H9 (cell line): Measurements from ENCODE around the gene DGKE. TPM values are rescaled to one million over a fixed set of nuclear protein-coding genes. Genes with fewer than 3 reads are reported as not detected.

ENCODE experiments used
- DNase-seq: peaks from one replicate; pipeline ENCODE4 v3.0.0-alpha.2; 2017
- H2AFZ ChIP-seq: one replicate; pipeline ENCODE4 v1.6.1; 2013; ENCODE audit warnings: mild to moderate bottlenecking, low read length, control low read depth, moderate library complexity
- H2AK5ac ChIP-seq: 2 replicates; pipeline ENCODE4 v1.6.1; 2013; ENCODE audit warnings: low read length, control low read depth, mixed read lengths; ENCODE audit not compliant: insufficient read length
- H2BK120ac ChIP-seq: one replicate; pipeline ENCODE4 v1.6.1; 2013; ENCODE audit warnings: low read depth, mild to moderate bottlenecking, low read length, control low read depth, inconsistent platforms; ENCODE audit not compliant: poor library complexity, severe bottlenecking
- H2BK12ac ChIP-seq: 2 replicates; pipeline ENCODE4 v1.6.1; 2013; ENCODE audit warnings: low read length, control low read depth, mixed read lengths, low read depth; ENCODE audit not compliant: insufficient read length
- H2BK15ac ChIP-seq: 2 replicates; pipeline ENCODE4 v1.6.1; 2013; ENCODE audit warnings: low read depth, low read length, control low read depth
- H2BK20ac ChIP-seq: one replicate; pipeline ENCODE4 v1.6.1; 2013; ENCODE audit warnings: low read depth, mild to moderate bottlenecking, low read length, control low read depth, inconsistent platforms; ENCODE audit not compliant: poor library complexity, severe bottlenecking
- H2BK5ac ChIP-seq: 2 replicates; pipeline ENCODE4 v1.6.1; 2013; ENCODE audit warnings: low read length, control low read depth, mixed read lengths; ENCODE audit not compliant: insufficient read length
- H3K14ac ChIP-seq: 2 replicates; pipeline ENCODE4 v1.6.1; 2013; ENCODE audit warnings: low read length, control low read depth; ENCODE audit not compliant: insufficient read depth
- H3K18ac ChIP-seq: 2 replicates; pipeline ENCODE4 v1.6.1; 2013; ENCODE audit warnings: low read depth, mild to moderate bottlenecking, mixed read lengths, low read length, control low read depth; ENCODE audit not compliant: insufficient read length
- H3K23ac ChIP-seq: 2 replicates; pipeline ENCODE4 v1.6.1; 2013; ENCODE audit warnings: low read length, control low read depth, mixed read lengths, low read depth; ENCODE audit not compliant: insufficient read length
- H3K23me2 ChIP-seq: 2 replicates; pipeline ENCODE4 v1.6.1; 2013; ENCODE audit warnings: low read depth, mild to moderate bottlenecking, mixed read lengths, low read length, control low read depth; ENCODE audit not compliant: insufficient read length, poor library complexity, severe bottlenecking
- H3K27ac ChIP-seq: 2 replicates; pipeline ENCODE4 v1.5.1; 2013; ENCODE audit warnings: low read length, control low read depth, mixed read lengths, low read depth; ENCODE audit not compliant: insufficient read length
- H3K27me3 ChIP-seq: 2 replicates; pipeline ENCODE4 v1.6.1; 2013; ENCODE audit warnings: low read length, control low read depth, inconsistent platforms; ENCODE audit not compliant: insufficient read depth
- H3K4ac ChIP-seq: 2 replicates; pipeline ENCODE4 v1.6.1; 2013; ENCODE audit warnings: low read depth, mild to moderate bottlenecking, control low read depth, inconsistent platforms, low read length, moderate library complexity
- H3K4me1 ChIP-seq: 2 replicates; pipeline ENCODE4 v1.6.1; 2013; ENCODE audit warnings: low read length, control low read depth, inconsistent platforms; ENCODE audit not compliant: insufficient read depth
- H3K4me2 ChIP-seq: 2 replicates; pipeline ENCODE4 v1.6.1; 2013; ENCODE audit warnings: low read length, control low read depth, mixed read lengths; ENCODE audit not compliant: insufficient read length, insufficient read depth
- H3K56ac ChIP-seq: 2 replicates; pipeline ENCODE4 v1.6.1; 2013; ENCODE audit warnings: low read depth, mild to moderate bottlenecking, mixed read lengths, low read length, control low read depth; ENCODE audit not compliant: insufficient read length
- H3K79me1 ChIP-seq: 2 replicates; pipeline ENCODE4 v1.6.1; 2013; ENCODE audit warnings: low read depth, mild to moderate bottlenecking, moderate library complexity, low read length, control low read depth, inconsistent platforms; ENCODE audit not compliant: insufficient read depth, poor library complexity, severe bottlenecking
- H3K79me2 ChIP-seq: 2 replicates; pipeline ENCODE4 v1.6.1; 2013; ENCODE audit warnings: low read length, control low read depth, inconsistent platforms; ENCODE audit not compliant: insufficient read depth
- H3K9ac ChIP-seq: 2 replicates; pipeline ENCODE4 v1.6.1; 2013; ENCODE audit warnings: low read length, control low read depth, mixed read lengths; ENCODE audit not compliant: insufficient read length; ENCODE audit errors: extremely low read depth
- H3K9me3 ChIP-seq: one replicate; pipeline ENCODE4 v1.6.1; 2013; ENCODE audit warnings: low read depth, low read length, inconsistent platforms; ENCODE audit not compliant: control insufficient read depth
- H3T11ph ChIP-seq: one replicate; pipeline ENCODE4 v1.6.1; 2013; ENCODE audit warnings: mild to moderate bottlenecking, low read length, control low read depth, inconsistent platforms
- H4K20me1 ChIP-seq: one replicate; pipeline ENCODE4 v1.6.1; 2013; ENCODE audit not compliant: control insufficient read depth, insufficient read length, insufficient read depth
- H4K5ac ChIP-seq: 2 replicates; pipeline ENCODE4 v1.6.1; 2013; ENCODE audit warnings: low read depth, mild to moderate bottlenecking, mixed read lengths, low read length, control low read depth; ENCODE audit not compliant: insufficient read length
- H4K8ac ChIP-seq: replicated peaks from 2 replicates; pipeline ENCODE4 v1.6.1; 2013; ENCODE audit warnings: low read length, control low read depth, mixed read lengths, low read depth; ENCODE audit not compliant: insufficient read length
- H4K91ac ChIP-seq: 2 replicates; pipeline ENCODE4 v1.6.1; 2013; ENCODE audit warnings: low read depth, mild to moderate bottlenecking, moderate library complexity, mixed read lengths, low read length, control low read depth; ENCODE audit not compliant: insufficient read length
- H3K27ac Mint-ChIP-seq, 3 experiments: 2 replicates in 2 of 3; 3 replicates in 1 of 3; pipeline ENCODE4 v1.8.0; 2020 to 2021; ENCODE audit warnings: mixed read lengths in 3 of 3, mild to moderate bottlenecking in 1 of 3, moderate library complexity in 1 of 3
- H3K27me3 Mint-ChIP-seq: 2 replicates; pipeline ENCODE4 v1.8.0; 2021; ENCODE audit warnings: low read depth, mild to moderate bottlenecking, moderate library complexity, mixed read lengths
- H3K36me3 Mint-ChIP-seq, 3 experiments: 2 replicates in 2 of 3; 3 replicates in 1 of 3; pipeline ENCODE4 v1.8.0; 2020 to 2021; ENCODE audit warnings: low read depth in 3 of 3, mixed read lengths in 3 of 3; ENCODE audit not compliant: insufficient read depth in 1 of 3
- H3K4me1 Mint-ChIP-seq, 2 experiments: 2 replicates each; pipeline ENCODE4 v1.8.0; 2020; ENCODE audit warnings: mixed read lengths in 2 of 2
- H3K4me3 Mint-ChIP-seq, 2 experiments: 2 replicates in 1 of 2; 3 replicates in 1 of 2; pipeline ENCODE4 v1.8.0; 2020 to 2021; ENCODE audit warnings: mild to moderate bottlenecking in 2 of 2, mixed read lengths in 2 of 2, moderate library complexity in 1 of 2
- H3K9me3 Mint-ChIP-seq, 2 experiments: 2 replicates in 1 of 2; 3 replicates in 1 of 2; pipeline ENCODE4 v1.8.0; 2020; ENCODE audit warnings: mild to moderate bottlenecking in 2 of 2, mixed read lengths in 2 of 2, moderate library complexity in 1 of 2
- CTCF ChIP-seq: fragments of 200-600 bp; sonication (generic); conservative IDR thresholded peaks from 3 replicates; pipeline ENCODE4 v1.8.0; 2021; ENCODE audit warnings: antibody characterized with exemption, mild to moderate bottlenecking
- WGBS: extraction: QIAGEN DNeasy Blood & Tissue Kit; methylation state at CpG from one replicate; pipeline ENCODE4 v1.1.7; 2013; ENCODE audit warnings: missing lambda C conversion rate, low lambda C conversion rate, mixed read lengths; ENCODE audit not compliant: insufficient read length; ENCODE audit errors: extremely low coverage; 5-methylcytosine and 5-hydroxymethylcytosine counted together
- total RNA-seq: library from RNA; stranded (reverse); gene quantifications from 2 replicates; pipeline ENCODE4 v1.2.1, GENCODE V29; 2021

The DGKE gene
- total RNA-seq, 1 experiment from 2014 or later = 4.9 TPM

- Histone ChIP-seq H3T11ph (no peak overlapping the region), H4K5ac (no peak overlapping the region), H2AFZ (no peak overlapping the region), H3K4ac (no peak overlapping the region), H3K9me3 (no peaks in the 10 kb centered on the region), H2BK120ac (no peak overlapping the region), H4K8ac (no peak overlapping the region), H2BK15ac (no peak overlapping the region), H3K23ac (no peak overlapping the region), H3K9ac (no peak overlapping the region), H4K91ac (no peak overlapping the region), H2BK20ac (no peak overlapping the region), H3K18ac (no peak overlapping the region), H3K79me1 (no peaks in the 10 kb centered on the region), H2BK5ac (no peak overlapping the region), H2AK5ac (no peak overlapping the region), H3K27ac (no peak overlapping the region), H4K20me1 (no peaks in the 10 kb centered on the region), H3K14ac (no peak overlapping the region), H3K27me3 (no peaks in the 10 kb centered on the region), H3K56ac (no peak overlapping the region), H3K4me1 (no peaks in the 10 kb centered on the region), H2BK12ac (no peak overlapping the region), H3K4me2 (no peak overlapping the region), H3K23me2 (no peaks in the 10 kb centered on the region), H3K79me2 (no peaks in the 10 kb centered on the region)
- peaks cover 0 to 7% (median 0%) of the 10 kb centered on the region in 3 experiments; a peak in 3 of 7 replicates for H3K36me3 Mint-ChIP-seq
- no peak for TF ChIP-seq CTCF
- WGBS = no CpG with 5 or more reads among the region's 2 CpGs
- no peaks in the 10 kb centered on the region; a peak in 1 of 5 replicates for H3K9me3 Mint-ChIP-seq
- H3K4me1 Mint-ChIP-seq = peaks cover 7 to 9% of the 10 kb centered on the region in 2 experiments
- DNase-seq = no peak
- H3K27me3 Mint-ChIP-seq = no peaks in the 10 kb centered on the region
- no peak overlapping the region for H3K4me3 Mint-ChIP-seq
- no peak overlapping the region for H3K27ac Mint-ChIP-seq
Observed at GRCh38 chr17:56823848-56824247, 10.1 kb upstream of the DGKE start.
